GM12878 (cell line): ENCODE data around the gene FBLN1.

Experiments
- BACH1 ChIP-seq: fragments of 450-650 bp; IDR thresholded peaks from 2 replicates; pipeline ENCODE4 v1.6.1; 2017; ENCODE audit warnings: mild to moderate bottlenecking, borderline replicate concordance
- BHLHE40 ChIP-seq, 2 experiments: fragments of 450-650 bp in 1 of 2; IDR thresholded peaks; 2 replicates each; pipeline ENCODE4 v1.6.1; 2011 to 2017; ENCODE audit warnings: low read depth in 2 of 2, borderline replicate concordance in 1 of 2, improper control_type of control experiment in 1 of 2, low read length in 1 of 2, mild to moderate bottlenecking in 1 of 2
- CREB1 ChIP-seq: IDR thresholded peaks from 2 replicates; pipeline ENCODE4 v1.6.1; 2012; ENCODE audit warnings: low read depth, mild to moderate bottlenecking, inconsistent platforms
- POLR2AphosphoS2 ChIP-seq: IDR thresholded peaks from 2 replicates; pipeline ENCODE4 v1.6.1; 2011; ENCODE audit warnings: low read depth, mild to moderate bottlenecking, low read length, improper control_type of control experiment, moderate library complexity
- POLR2AphosphoS5 ChIP-seq: IDR thresholded peaks from 2 replicates; pipeline ENCODE4 v1.6.1; 2011; ENCODE audit warnings: mild to moderate bottlenecking, low read length, inconsistent platforms
- RBBP5 ChIP-seq: fragments of 200-600 bp; sonication (generic); conservative IDR thresholded peaks from 2 replicates; pipeline ENCODE4 v1.6.1; 2016
- TF ChIP-seq, protein P1 (sequence below): fragments of 450-650 bp; IDR thresholded peaks from 2 replicates; pipeline ENCODE4 v1.6.1; 2017; ENCODE audit warnings: mild to moderate bottlenecking, moderate library complexity
- TF ChIP-seq, protein P2 (sequence below): IDR thresholded peaks from 2 replicates; pipeline ENCODE4 v1.6.1; 2012; ENCODE audit warnings: low read depth, low read length, improper control_type of control experiment
- TF ChIP-seq, protein P3 (sequence below): IDR thresholded peaks from 2 replicates; pipeline ENCODE4 v1.6.1; 2012; ENCODE audit warnings: low read depth, low read length, improper control_type of control experiment
- TF ChIP-seq, protein P4 (sequence below), 3 experiments: IDR thresholded peaks in 2 of 3; conservative IDR thresholded peaks in 1 of 3; 2 replicates each; pipeline ENCODE4 v1.5.1; 2011; ENCODE audit warnings: low read depth in 3 of 3, low read length in 3 of 3, mild to moderate bottlenecking in 3 of 3, control low read depth in 2 of 3, moderate library complexity in 2 of 3, inconsistent platforms in 1 of 3, mixed read lengths in 1 of 3; ENCODE audit not compliant: control insufficient read depth in 2 of 3, insufficient read depth in 1 of 3; ENCODE audit errors: extremely low read depth in 1 of 3

DNA sequence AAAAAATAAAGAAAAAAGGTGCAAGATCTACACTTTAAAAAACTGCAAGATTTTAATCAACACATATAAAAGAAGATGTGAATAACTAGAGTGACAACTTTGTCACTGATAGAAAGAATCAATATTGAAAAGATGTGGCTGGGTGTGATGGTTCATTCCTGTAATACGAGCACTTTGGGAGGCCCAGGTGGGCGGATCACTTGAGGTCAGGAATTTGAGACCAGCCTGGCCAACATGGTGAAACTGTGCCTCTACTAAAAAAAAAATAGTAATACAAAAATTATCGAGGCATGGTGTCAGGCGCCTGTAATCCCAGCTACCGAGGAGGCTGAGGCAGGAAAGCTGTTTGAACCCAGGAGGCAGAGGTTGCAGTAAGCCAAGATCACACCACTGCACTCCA lies 21.0 kb upstream of the FBLN1 start:
- TF ChIP-seq, protein P1, sequence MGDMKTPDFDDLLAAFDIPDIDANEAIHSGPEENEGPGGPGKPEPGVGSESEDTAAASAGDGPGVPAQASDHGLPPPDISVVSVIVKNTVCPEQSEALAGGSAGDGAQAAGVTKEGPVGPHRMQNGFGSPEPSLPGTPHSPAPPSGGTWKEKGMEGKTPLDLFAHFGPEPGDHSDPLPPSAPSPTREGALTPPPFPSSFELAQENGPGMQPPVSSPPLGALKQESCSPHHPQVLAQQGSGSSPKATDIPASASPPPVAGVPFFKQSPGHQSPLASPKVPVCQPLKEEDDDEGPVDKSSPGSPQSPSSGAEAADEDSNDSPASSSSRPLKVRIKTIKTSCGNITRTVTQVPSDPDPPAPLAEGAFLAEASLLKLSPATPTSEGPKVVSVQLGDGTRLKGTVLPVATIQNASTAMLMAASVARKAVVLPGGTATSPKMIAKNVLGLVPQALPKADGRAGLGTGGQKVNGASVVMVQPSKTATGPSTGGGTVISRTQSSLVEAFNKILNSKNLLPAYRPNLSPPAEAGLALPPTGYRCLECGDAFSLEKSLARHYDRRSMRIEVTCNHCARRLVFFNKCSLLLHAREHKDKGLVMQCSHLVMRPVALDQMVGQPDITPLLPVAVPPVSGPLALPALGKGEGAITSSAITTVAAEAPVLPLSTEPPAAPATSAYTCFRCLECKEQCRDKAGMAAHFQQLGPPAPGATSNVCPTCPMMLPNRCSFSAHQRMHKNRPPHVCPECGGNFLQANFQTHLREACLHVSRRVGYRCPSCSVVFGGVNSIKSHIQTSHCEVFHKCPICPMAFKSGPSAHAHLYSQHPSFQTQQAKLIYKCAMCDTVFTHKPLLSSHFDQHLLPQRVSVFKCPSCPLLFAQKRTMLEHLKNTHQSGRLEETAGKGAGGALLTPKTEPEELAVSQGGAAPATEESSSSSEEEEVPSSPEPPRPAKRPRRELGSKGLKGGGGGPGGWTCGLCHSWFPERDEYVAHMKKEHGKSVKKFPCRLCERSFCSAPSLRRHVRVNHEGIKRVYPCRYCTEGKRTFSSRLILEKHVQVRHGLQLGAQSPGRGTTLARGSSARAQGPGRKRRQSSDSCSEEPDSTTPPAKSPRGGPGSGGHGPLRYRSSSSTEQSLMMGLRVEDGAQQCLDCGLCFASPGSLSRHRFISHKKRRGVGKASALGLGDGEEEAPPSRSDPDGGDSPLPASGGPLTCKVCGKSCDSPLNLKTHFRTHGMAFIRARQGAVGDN = no peak
- no peak for TF ChIP-seq BHLHE40 (IDR thresholded peaks at IDR 0.05; ENCODE audit: borderline replicate concordance in 1 of 2, low read depth in 2 of 2, low read length in 1 of 2)
- no peak for TF ChIP-seq BACH1
- TF ChIP-seq, protein P2, sequence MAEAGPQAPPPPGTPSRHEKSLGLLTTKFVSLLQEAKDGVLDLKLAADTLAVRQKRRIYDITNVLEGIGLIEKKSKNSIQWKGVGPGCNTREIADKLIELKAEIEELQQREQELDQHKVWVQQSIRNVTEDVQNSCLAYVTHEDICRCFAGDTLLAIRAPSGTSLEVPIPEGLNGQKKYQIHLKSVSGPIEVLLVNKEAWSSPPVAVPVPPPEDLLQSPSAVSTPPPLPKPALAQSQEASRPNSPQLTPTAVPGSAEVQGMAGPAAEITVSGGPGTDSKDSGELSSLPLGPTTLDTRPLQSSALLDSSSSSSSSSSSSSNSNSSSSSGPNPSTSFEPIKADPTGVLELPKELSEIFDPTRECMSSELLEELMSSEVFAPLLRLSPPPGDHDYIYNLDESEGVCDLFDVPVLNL = no peak
- no peak for TF ChIP-seq POLR2AphosphoS2
- TF ChIP-seq, protein P3, sequence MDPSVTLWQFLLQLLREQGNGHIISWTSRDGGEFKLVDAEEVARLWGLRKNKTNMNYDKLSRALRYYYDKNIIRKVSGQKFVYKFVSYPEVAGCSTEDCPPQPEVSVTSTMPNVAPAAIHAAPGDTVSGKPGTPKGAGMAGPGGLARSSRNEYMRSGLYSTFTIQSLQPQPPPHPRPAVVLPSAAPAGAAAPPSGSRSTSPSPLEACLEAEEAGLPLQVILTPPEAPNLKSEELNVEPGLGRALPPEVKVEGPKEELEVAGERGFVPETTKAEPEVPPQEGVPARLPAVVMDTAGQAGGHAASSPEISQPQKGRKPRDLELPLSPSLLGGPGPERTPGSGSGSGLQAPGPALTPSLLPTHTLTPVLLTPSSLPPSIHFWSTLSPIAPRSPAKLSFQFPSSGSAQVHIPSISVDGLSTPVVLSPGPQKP = no peak
- TF ChIP-seq, protein P4, sequence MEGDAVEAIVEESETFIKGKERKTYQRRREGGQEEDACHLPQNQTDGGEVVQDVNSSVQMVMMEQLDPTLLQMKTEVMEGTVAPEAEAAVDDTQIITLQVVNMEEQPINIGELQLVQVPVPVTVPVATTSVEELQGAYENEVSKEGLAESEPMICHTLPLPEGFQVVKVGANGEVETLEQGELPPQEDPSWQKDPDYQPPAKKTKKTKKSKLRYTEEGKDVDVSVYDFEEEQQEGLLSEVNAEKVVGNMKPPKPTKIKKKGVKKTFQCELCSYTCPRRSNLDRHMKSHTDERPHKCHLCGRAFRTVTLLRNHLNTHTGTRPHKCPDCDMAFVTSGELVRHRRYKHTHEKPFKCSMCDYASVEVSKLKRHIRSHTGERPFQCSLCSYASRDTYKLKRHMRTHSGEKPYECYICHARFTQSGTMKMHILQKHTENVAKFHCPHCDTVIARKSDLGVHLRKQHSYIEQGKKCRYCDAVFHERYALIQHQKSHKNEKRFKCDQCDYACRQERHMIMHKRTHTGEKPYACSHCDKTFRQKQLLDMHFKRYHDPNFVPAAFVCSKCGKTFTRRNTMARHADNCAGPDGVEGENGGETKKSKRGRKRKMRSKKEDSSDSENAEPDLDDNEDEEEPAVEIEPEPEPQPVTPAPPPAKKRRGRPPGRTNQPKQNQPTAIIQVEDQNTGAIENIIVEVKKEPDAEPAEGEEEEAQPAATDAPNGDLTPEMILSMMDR (IDR thresholded peaks at IDR 0.05 in 2 of 3, conservative IDR thresholded peaks at IDR 0.05 in 1 of 3; ENCODE audit: control insufficient read depth in 2 of 3, extremely low read depth in 1 of 3, insufficient read depth in 1 of 3, low read depth in 3 of 3, low read length in 3 of 3) = no peak
- no peak for TF ChIP-seq RBBP5
- no peak for TF ChIP-seq POLR2AphosphoS5
- no peak for TF ChIP-seq CREB1
